Endodermal cell (in vitro differentiated cells): Measurements from ENCODE around the gene ZSCAN10. TPM values are rescaled to one million over a fixed set of nuclear protein-coding genes. Genes with fewer than 3 reads are reported as not detected.
"Not testable (repeated sequence)": the region's sequence is repeated elsewhere in the genome, so short reads cannot be mapped to it uniquely, and the experiment has no call there.

Experiments
- DNase-seq: peaks from one replicate; pipeline ENCODE4 v3.0.0-alpha.2; 2017
- H3K27ac ChIP-seq: 2 replicates; pipeline ENCODE4 v1.5.1; 2013; ENCODE audit warnings: mild to moderate bottlenecking, low read depth, low read length, moderate library complexity
- H3K27me3 ChIP-seq: 2 replicates; pipeline ENCODE4 v1.6.1; 2013; ENCODE audit warnings: mild to moderate bottlenecking, low read length, moderate library complexity; ENCODE audit not compliant: insufficient read depth, control insufficient read depth, poor library complexity, severe bottlenecking
- H3K36me3 ChIP-seq: 2 replicates; pipeline ENCODE4 v1.7.0; 2013; ENCODE audit warnings: mild to moderate bottlenecking, low read length, moderate library complexity; ENCODE audit not compliant: control insufficient read depth, insufficient read depth
- H3K4me1 ChIP-seq: one replicate; pipeline ENCODE4 v1.7.0; 2013; ENCODE audit warnings: low read length; ENCODE audit not compliant: control insufficient read depth, insufficient read depth
- H3K4me3 ChIP-seq: 2 replicates; pipeline ENCODE4 v1.5.1; 2013; ENCODE audit warnings: mild to moderate bottlenecking, low read length, moderate library complexity
- H3K9ac ChIP-seq: 2 replicates; pipeline ENCODE4 v1.6.1; 2013; ENCODE audit warnings: mild to moderate bottlenecking, low read length, moderate library complexity; ENCODE audit not compliant: poor library complexity, severe bottlenecking; ENCODE audit errors: extremely low read depth
- H3K9me3 ChIP-seq: 2 replicates; pipeline ENCODE4 v1.6.1; 2013; ENCODE audit warnings: mild to moderate bottlenecking, low read length, moderate library complexity; ENCODE audit not compliant: control insufficient read depth
- H3K27ac Mint-ChIP-seq: 2 replicates; pipeline ENCODE4 v1.8.0; 2020; ENCODE audit warnings: mixed read lengths
- H3K27me3 Mint-ChIP-seq: 2 replicates; pipeline ENCODE4 v1.8.0; 2021; ENCODE audit warnings: mild to moderate bottlenecking, mixed read lengths; ENCODE audit not compliant: insufficient read depth
- H3K36me3 Mint-ChIP-seq: 2 replicates; pipeline ENCODE4 v1.8.0; 2020; ENCODE audit warnings: low read depth, mixed read lengths
- H3K4me1 Mint-ChIP-seq: 2 replicates; pipeline ENCODE4 v1.8.0; 2020; ENCODE audit warnings: mixed read lengths
- H3K4me3 Mint-ChIP-seq: 2 replicates; pipeline ENCODE4 v1.8.0; 2020; ENCODE audit warnings: mild to moderate bottlenecking, moderate library complexity, mixed read lengths
- H3K9me3 Mint-ChIP-seq: 2 replicates; pipeline ENCODE4 v1.8.0; 2020; ENCODE audit warnings: mild to moderate bottlenecking, mixed read lengths
- WGBS, 2 experiments: methylation state at CpG; one replicate each; pipeline versions ENCODE4 v1.1.5 to v1.1.7; 2013; ENCODE audit warnings: missing lambda C conversion rate in 2 of 2, mixed read lengths in 1 of 2; ENCODE audit not compliant: insufficient coverage in 1 of 2, insufficient read length in 1 of 2; 5-methylcytosine and 5-hydroxymethylcytosine counted together
- total RNA-seq, 2 donors: library from RNA; stranded (reverse); fragmentation: NEBNext Ultra II Directional in 1 of 2; extraction: Animal tissue kit (Norgen Biotek cat#: 25700) in 1 of 2; gene quantifications; 2 replicates in 1 of 2; 3 replicates in 1 of 2; pipeline ENCODE4 v1.2.1, GENCODE V29; 2021
- TF ChIP-seq, protein P1 (sequence below): fragments of 200-600 bp; sonication (generic); conservative IDR thresholded peaks from 2 replicates; pipeline ENCODE4 v1.5.0; 2021; ENCODE audit warnings: antibody characterized with exemption, mild to moderate bottlenecking

Gene ZSCAN10
- total RNA-seq, 2 donors from 2014 or later = 36.6 to 70.0 TPM

DNA sequence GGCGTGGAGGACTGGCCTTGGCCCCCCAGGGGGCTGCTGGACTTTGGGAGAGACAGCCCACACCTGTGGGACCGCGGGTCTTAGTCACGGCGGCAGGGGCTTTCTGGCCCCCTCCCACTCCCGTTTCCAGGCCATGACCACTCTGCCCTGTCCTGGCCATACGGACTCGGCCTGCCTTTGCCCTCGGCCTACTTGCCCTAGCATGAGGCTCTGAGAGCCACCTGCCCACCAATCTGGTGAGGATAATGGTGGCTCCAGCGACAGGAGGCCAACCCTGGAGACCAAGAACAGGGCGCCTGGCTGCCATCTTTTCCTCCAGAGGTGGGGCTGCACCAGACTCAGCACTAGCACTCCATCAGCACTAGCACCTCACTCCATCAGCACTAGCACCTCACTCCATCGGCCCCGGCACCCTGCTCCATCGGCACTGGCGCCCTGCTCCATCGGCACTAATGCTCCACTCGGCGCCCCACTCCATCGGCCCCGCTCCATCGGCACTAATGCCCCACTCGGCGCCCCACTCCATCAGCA, 42.8 kb upstream of the ZSCAN10 start:
- H3K4me1 Mint-ChIP-seq = no peaks in the 10 kb centered on the region
- no peak overlapping the region for H3K4me3 ChIP-seq
- TF ChIP-seq, protein P1, sequence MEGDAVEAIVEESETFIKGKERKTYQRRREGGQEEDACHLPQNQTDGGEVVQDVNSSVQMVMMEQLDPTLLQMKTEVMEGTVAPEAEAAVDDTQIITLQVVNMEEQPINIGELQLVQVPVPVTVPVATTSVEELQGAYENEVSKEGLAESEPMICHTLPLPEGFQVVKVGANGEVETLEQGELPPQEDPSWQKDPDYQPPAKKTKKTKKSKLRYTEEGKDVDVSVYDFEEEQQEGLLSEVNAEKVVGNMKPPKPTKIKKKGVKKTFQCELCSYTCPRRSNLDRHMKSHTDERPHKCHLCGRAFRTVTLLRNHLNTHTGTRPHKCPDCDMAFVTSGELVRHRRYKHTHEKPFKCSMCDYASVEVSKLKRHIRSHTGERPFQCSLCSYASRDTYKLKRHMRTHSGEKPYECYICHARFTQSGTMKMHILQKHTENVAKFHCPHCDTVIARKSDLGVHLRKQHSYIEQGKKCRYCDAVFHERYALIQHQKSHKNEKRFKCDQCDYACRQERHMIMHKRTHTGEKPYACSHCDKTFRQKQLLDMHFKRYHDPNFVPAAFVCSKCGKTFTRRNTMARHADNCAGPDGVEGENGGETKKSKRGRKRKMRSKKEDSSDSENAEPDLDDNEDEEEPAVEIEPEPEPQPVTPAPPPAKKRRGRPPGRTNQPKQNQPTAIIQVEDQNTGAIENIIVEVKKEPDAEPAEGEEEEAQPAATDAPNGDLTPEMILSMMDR = no peak
- no peaks in the 10 kb centered on the region for H3K9me3 ChIP-seq
- peaks cover 14% of the 10 kb centered on the region for H3K36me3 Mint-ChIP-seq
- no peak overlapping the region for H3K27ac Mint-ChIP-seq
- H3K27me3 Mint-ChIP-seq = peaks cover 7% of the 10 kb centered on the region
- no peak overlapping the region for H3K27ac ChIP-seq
- no peaks in the 10 kb centered on the region for H3K4me1 ChIP-seq
- H3K9me3 Mint-ChIP-seq = no peaks in the 10 kb centered on the region
- DNase-seq = no peak
- H3K9ac ChIP-seq = no peak overlapping the region
- 95 to 100% methylated on average over 1 to 23 of the region's 23 CpGs for WGBS, 2 experiments
- no peaks in the 10 kb centered on the region for H3K27me3 ChIP-seq
- H3K4me3 Mint-ChIP-seq = no peak overlapping the region
- H3K36me3 ChIP-seq = no peaks in the 10 kb centered on the region

DNA sequence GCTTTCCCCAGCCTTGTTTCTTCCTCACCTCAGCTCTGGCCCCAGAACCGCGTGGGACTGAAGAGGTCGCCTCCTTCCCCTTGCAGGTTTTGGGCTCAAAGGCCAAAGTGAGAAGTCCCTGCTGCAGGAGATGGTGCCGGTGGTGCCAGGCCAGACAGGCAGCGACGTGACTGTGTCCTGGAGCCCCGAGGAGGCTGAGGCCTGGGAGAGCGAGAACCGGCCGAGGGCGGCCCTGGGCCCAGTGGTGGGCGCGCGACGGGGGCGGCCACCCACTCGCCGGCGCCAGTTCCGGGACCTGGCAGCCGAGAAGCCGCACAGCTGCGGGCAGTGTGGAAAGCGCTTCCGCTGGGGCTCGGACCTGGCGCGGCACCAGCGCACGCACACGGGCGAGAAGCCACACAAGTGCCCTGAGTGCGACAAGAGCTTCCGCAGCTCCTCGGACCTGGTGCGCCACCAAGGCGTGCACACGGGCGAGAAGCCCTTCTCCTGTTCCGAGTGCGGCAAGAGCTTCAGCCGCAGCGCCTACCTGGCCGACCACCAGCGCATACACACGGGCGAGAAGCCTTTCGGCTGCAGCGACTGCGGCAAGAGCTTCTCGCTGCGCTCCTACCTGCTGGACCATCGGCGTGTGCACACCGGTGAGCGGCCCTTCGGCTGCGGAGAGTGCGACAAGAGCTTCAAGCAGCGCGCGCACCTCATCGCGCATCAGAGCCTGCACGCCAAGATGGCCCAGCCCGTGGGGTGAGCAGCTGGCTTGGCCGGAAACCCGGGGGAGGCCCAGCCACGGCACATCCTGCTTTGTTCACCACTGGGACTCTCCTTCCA, 41.7 kb upstream of the ZSCAN10 start:
- Mint-ChIP-seq H3K27ac (no peak overlapping the region), H3K4me3 (no peak overlapping the region), H3K27me3 (peaks cover 4% of the 10 kb centered on the region), H3K36me3 (peaks cover 14% of the 10 kb centered on the region), H3K4me1 (peaks cover 1% of the 10 kb centered on the region), H3K9me3 (no peaks in the 10 kb centered on the region)
- Histone ChIP-seq H3K36me3 (no peaks in the 10 kb centered on the region), H3K9ac (no peak overlapping the region), H3K4me1 (no peaks in the 10 kb centered on the region), H3K27ac (no peak overlapping the region), H3K27me3 (no peaks in the 10 kb centered on the region), H3K9me3 (no peaks in the 10 kb centered on the region), H3K4me3 (no peak overlapping the region)
- TF ChIP-seq, protein P1 = no peak
- DNase-seq = no peak
- WGBS, 2 experiments = 94 to 97% methylated on average over 59 to 69 of the region's 69 CpGs

DNA sequence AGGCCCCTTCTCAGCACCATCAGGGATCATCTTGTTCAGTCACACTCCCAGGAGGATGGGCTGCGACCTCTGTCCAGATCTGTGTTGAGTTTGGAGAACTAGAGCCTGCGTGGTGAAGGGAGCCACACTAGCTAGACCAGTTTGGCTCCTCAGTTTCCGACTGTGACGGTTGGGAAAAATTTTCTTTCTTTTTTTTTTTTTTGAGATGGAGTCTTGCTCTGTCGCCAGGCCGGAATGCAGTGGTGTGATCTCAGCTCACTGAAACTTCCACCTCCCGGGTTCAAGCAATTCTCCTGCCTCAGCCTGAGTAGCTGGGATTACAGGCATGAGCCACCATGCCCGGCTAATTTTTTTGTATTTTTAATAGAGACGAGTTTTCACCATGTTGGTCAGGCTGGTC, 40.5 kb upstream of the ZSCAN10 start:
- H3K9me3 Mint-ChIP-seq, H3K27ac Mint-ChIP-seq, H3K4me3 ChIP-seq, H3K27me3 Mint-ChIP-seq, H3K4me1 ChIP-seq, H3K27me3 ChIP-seq, H3K4me3 Mint-ChIP-seq, H3K9ac ChIP-seq, H3K27ac ChIP-seq, H3K36me3 ChIP-seq, H3K4me1 Mint-ChIP-seq, H3K9me3 ChIP-seq, DNase-seq: not testable (repeated sequence)
- H3K36me3 Mint-ChIP-seq = peaks cover 14% of the 10 kb centered on the region
- 91 to 93% methylated on average over 8 to 9 of the region's 9 CpGs for WGBS, 2 experiments
